ENCODE results near the gene EID3. TPM values are rescaled to one million over a fixed set of nuclear protein-coding genes. Genes with fewer than 3 reads are reported as not detected.

The EID3 gene
- total RNA-seq, 1 experiment from 2014 or later: 3.2 TPM

GRCh38 chr12:104285740-104286515 lies 17.6 kb upstream of the EID3 start:
- DNase-seq (ENCODE audit: low spot score) (no peak), ATAC-seq (no peak)
- TF ChIP-seq USF1 (CRISPR knock-in tag; IDR thresholded peaks at IDR 0.05) (no peak), ZNF423 (CRISPR knock-in tag; IDR thresholded peaks at IDR 0.05) (no peak), ZNF416 (CRISPR knock-in tag; IDR thresholded peaks at IDR 0.05) (no peak), CBFB (CRISPR knock-in tag; IDR thresholded peaks at IDR 0.05; ENCODE audit: low read depth) (no peak), GRHL2 (CRISPR knock-in tag; IDR thresholded peaks at IDR 0.05; ENCODE audit: insufficient replicate concordance, severe bottlenecking) (no peak), NFATC4 (CRISPR knock-in tag; IDR thresholded peaks at IDR 0.05) (no peak), PREB (CRISPR knock-in tag; IDR thresholded peaks at IDR 0.05; ENCODE audit: borderline replicate concordance) (no peak)
- TF ChIP-seq, protein P1, sequence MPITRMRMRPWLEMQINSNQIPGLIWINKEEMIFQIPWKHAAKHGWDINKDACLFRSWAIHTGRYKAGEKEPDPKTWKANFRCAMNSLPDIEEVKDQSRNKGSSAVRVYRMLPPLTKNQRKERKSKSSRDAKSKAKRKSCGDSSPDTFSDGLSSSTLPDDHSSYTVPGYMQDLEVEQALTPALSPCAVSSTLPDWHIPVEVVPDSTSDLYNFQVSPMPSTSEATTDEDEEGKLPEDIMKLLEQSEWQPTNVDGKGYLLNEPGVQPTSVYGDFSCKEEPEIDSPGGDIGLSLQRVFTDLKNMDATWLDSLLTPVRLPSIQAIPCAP (CRISPR knock-in tag; IDR thresholded peaks at IDR 0.05): no peak
- peaks cover 3% of the 10 kb centered on the region; the same call in 1 of the 2 replicates for H3K36me3 Mint-ChIP-seq
- peak overlapping the region; percentile 99 for H3K4me3 Mint-ChIP-seq
- H3K9me3 Mint-ChIP-seq: peaks cover 7% of the 10 kb centered on the region; the same call in 1 of the 2 replicates
- H3K27me3 Mint-ChIP-seq (ENCODE audit: low read depth): no peaks in the 10 kb centered on the region; the same call in 1 of the 2 replicates
- peaks cover 28% of the 10 kb centered on the region for H3K4me1 Mint-ChIP-seq
- ChIA-PET CTCF (interaction anchor here (1.0 to 1.2 kb wide), 3 partner anchors 27 to 96 kb away, joined by 3 to 7 read pairs (median 6); partner anchors contain the start of gene TXNRD1), POLR2A (interaction anchor here (1.5 to 3.8 kb wide), 4 partner anchors 8 to 148 kb away, joined by 3 to 34 read pairs (median 10); partner anchors contain the start of genes EID3 and NFYB)
- peak overlapping the region; percentile 99 for H3K27ac Mint-ChIP-seq

DNA sequence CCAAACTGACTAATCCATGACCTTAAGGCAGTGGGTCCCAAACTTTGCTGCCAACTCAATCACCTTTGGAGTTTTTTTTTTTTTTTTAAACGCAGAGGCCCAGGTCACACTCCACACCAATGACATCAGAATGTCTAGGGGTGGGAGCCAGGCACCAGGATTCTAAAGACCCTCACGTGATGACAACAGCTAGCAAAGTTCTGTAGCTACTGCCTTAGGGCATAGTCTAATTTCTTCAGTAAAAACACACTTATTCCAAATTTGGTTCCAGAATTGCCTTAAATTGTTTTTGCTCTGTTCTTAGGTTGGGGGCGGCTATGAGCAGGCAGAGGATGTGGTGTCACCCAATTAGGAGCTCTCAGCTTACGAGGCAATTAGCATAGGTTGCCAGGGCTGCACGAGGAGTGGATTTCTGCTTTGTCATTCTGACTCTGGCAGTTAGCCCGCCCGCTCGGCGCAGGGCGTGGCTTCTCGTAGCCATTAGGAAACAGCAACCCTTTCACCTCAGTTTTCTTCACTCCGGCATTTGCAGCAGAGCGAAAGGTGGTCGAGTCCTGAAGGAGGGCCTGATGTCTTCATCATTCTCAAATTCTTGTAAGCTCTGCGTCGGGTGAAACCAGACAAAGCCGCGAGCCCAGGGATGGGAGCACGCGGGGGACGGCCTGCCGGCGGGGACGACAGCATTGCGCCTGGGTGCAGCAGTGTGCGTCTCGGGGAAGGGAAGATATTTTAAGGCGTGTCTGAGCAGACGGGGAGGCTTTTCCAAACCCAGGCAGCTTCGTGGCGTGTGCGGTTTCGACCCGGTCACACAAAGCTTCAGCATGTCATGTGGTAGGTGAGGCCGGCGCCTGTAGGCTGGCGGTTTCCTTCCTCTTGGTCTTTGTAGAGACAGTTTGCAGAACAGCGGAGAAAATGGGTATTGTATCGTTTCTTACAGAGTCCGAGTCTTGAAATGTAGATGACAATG lies 16.7 kb upstream of the EID3 start:
- H3K4me3 Mint-ChIP-seq: peak overlapping the region; percentile 99
- ATAC-seq (peak; percentile 92), DNase-seq (ENCODE audit: low spot score) (peak; percentile 91)
- ChIA-PET CTCF (interaction anchor here (0.9 to 1.7 kb wide), 5 partner anchors 17 to 149 kb away, joined by 3 to 7 read pairs (median 4); partner anchors contain the start of genes EID3, NFYB and TXNRD1), POLR2A (interaction anchor here (0.6 to 3.8 kb wide), 9 partner anchors 8 to 149 kb away, joined by 3 to 34 read pairs (median 3); partner anchors contain the start of genes EID3 and NFYB)
- peaks cover 29% of the 10 kb centered on the region for H3K4me1 Mint-ChIP-seq
- H3K9me3 Mint-ChIP-seq: peaks cover 4% of the 10 kb centered on the region; the same call in 1 of the 2 replicates
- peak overlapping the region; percentile 99 for H3K27ac Mint-ChIP-seq
- H3K27me3 Mint-ChIP-seq (ENCODE audit: low read depth): no peaks in the 10 kb centered on the region; the same call in 1 of the 2 replicates
- peaks cover 6% of the 10 kb centered on the region for H3K36me3 Mint-ChIP-seq
- TF ChIP-seq NFE2L1 (CRISPR knock-in tag; IDR thresholded peaks at IDR 0.05): peak; percentile 94
- TF ChIP-seq KAT7 (CRISPR knock-in tag; IDR thresholded peaks at IDR 0.05; ENCODE audit: borderline replicate concordance): no peak
- TF ChIP-seq CBFB (CRISPR knock-in tag; IDR thresholded peaks at IDR 0.05; ENCODE audit: low read depth): no peak
- no peak for TF ChIP-seq OVOL2 (CRISPR knock-in tag; IDR thresholded peaks at IDR 0.05; ENCODE audit: borderline replicate concordance)
- TF ChIP-seq, protein P2, sequence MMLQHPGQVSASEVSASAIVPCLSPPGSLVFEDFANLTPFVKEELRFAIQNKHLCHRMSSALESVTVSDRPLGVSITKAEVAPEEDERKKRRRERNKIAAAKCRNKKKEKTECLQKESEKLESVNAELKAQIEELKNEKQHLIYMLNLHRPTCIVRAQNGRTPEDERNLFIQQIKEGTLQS (CRISPR knock-in tag; conservative IDR thresholded peaks at IDR 0.05): no peak
- TF ChIP-seq PRRX2 (CRISPR knock-in tag; IDR thresholded peaks at IDR 0.05): no peak
- TF ChIP-seq ESRRA (CRISPR knock-in tag; IDR thresholded peaks at IDR 0.05; ENCODE audit: borderline replicate concordance): no peak
- TF ChIP-seq, protein P3, sequence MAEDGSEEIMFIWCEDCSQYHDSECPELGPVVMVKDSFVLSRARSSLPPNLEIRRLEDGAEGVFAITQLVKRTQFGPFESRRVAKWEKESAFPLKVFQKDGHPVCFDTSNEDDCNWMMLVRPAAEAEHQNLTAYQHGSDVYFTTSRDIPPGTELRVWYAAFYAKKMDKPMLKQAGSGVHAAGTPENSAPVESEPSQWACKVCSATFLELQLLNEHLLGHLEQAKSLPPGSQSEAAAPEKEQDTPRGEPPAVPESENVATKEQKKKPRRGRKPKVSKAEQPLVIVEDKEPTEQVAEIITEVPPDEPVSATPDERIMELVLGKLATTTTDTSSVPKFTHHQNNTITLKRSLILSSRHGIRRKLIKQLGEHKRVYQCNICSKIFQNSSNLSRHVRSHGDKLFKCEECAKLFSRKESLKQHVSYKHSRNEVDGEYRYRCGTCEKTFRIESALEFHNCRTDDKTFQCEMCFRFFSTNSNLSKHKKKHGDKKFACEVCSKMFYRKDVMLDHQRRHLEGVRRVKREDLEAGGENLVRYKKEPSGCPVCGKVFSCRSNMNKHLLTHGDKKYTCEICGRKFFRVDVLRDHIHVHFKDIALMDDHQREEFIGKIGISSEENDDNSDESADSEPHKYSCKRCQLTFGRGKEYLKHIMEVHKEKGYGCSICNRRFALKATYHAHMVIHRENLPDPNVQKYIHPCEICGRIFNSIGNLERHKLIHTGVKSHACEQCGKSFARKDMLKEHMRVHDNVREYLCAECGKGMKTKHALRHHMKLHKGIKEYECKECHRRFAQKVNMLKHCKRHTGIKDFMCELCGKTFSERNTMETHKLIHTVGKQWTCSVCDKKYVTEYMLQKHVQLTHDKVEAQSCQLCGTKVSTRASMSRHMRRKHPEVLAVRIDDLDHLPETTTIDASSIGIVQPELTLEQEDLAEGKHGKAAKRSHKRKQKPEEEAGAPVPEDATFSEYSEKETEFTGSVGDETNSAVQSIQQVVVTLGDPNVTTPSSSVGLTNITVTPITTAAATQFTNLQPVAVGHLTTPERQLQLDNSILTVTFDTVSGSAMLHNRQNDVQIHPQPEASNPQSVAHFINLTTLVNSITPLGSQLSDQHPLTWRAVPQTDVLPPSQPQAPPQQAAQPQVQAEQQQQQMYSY (CRISPR knock-in tag; IDR thresholded peaks at IDR 0.05): no peak
- TF ChIP-seq ZNF532 (CRISPR knock-in tag; IDR thresholded peaks at IDR 0.05; ENCODE audit: borderline replicate concordance): 0 out of 2 replicates have a peak, but pooled peaks have one; percentile 45
- peak; percentile 34; the same call in 1 of the 2 replicates for TF ChIP-seq GABPB1 (CRISPR knock-in tag; IDR thresholded peaks at IDR 0.05)
- peak; percentile 86 for TF ChIP-seq ETV6 (CRISPR knock-in tag; IDR thresholded peaks at IDR 0.05)
- no peak for TF ChIP-seq ZNF263 (CRISPR knock-in tag; IDR thresholded peaks at IDR 0.05; ENCODE audit: low read depth)
- TF ChIP-seq ZNF396 (CRISPR knock-in tag; IDR thresholded peaks at IDR 0.05; ENCODE audit: borderline replicate concordance): no peak

All from WTC11 (cell line).